ENCODE data around the gene EIF4E1B. TPM values are rescaled to one million over a fixed set of nuclear protein-coding genes. Genes with fewer than 3 reads are reported as not detected.

EIF4E1B gene
- total RNA-seq, 1 donor from 2014 or later = not detected

GRCh38 chr5:176664479-176664878 lies 34.0 kb downstream of the EIF4E1B start:
- no peak for DNase-seq

DNA sequence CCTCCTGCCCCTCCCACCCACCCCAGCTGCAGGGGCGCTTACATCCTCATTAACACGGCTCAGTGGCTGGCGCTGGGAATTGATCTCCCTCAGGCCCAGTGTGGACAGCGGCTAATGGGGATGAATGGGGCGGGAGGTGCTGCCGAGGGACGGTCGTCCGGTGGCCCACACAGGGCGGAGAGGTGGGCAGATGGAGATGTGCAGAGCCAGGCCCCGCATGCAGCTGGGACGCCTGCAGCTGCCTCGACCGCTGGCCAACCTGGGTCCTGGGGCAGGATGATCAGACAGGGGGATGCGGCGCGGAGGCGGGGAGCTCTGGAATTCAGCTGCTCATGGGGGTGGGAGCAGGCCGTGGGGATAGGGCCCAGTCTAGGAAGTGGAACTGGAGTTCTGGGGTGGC lies 34.4 kb downstream of the EIF4E1B start:
- no peak for DNase-seq

DNA sequence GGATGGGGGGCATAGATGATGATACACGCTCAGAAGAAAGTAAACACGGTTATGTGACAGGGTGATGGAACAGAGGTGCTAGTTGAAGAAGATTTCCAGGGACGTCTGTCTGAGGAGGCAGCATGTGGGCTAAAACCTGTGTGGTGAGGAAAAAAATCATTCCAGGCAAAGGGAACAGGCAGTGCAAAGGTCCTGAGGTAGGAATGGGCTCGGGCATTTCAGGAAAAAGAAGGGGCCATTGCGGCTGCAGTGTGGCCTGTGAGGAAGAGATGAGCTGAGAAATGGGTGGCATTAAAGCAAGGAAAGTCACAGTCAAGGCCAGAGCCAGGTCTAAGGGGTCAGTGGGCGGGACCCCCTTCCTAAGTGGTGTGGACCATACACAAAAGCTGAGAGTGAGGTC lies 35.0 kb downstream of the EIF4E1B start:
- no peak for DNase-seq

GRCh38 chr5:176667637-176668036 lies 37.2 kb downstream of the EIF4E1B start:
- no peak for DNase-seq

DNA sequence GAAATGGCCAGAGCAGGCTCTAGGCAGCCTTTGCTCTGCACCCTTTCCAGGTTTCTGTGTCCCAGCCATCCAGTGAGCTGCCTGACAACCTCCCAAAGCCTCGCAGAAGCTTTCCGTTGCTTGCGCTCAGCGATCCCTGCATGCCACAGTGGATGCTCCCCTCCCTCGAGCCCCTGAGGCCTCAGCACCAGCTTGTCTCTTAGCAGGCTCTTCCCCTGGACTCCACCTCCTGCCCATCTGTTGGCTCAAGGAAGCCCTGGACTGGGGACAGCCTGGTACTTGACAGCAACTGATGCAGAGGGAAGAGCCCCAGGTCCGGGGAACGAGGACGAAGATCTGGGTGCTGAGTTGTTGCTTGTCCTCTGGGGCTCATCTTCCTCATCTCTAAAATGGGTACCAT lies 40.0 kb downstream of the EIF4E1B start:
- DNase-seq = no peak

DNA sequence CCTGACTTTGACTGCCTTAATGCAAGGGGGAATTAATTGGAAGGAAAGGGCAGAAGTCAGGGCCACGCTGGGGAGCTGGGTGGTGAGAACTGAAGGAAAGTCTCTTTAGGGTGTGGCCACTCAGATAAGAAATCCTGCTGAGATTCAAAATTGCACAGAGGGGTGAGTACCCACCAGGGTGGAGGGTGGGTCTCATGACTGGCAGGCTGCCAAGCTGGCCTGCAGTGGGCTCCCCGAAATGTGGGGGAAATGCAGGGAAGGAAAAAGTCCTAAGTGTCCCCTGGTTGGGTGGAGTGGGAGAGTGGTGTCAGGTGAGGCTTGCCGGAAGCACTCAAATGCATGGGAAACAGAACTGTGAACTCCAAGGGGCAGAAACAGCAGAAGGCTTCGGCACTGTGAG lies 40.9 kb downstream of the EIF4E1B start:
- no peak for DNase-seq

- DNase-seq = no peak
Observed at GRCh38 chr5:176671890-176672747, 41.6 kb downstream of the EIF4E1B start.

DNA sequence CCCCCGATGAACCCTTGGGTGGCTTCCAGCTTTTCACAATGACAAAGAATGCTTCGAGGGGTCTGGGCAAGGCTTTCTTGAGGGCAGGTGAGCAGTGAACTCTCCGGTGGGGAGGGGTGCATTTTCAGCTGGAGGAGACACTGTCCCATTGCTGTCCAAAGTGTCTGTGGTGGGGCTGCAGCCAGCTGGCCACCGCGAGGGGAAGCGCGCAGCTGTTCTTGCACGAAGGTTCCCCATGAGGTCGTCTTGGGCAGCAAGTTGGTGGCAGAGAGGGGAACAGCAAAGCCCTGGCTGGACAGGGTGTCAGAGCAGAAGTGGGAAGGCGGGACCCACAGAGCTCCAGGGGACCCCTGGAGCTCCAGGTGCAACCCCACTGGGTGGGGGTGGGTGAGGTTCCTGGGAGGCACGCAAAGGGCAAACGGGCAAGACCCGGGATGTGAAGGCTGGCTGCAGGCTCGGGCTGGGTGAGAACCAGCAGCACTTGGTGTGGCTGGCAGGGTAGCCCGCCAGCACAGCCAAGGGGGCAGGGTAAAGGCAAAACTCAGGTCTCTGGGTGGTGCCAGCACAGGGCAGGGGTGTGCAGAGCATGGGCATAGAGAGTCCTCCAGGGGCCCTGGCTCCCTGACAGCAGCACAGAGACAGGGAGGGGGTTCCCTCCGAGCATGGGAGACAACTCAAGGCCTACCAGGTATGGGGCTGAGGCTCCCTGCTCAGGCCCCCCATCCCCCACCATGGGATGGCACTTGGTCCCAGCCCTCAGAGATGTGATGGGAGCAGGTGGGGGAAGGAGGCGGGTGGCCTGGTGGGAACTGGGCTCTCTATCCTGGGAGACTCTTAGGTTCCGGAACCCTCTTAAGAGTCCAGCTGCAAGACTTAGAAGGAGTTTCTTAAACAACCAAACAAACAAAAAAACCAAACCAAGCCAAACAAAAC lies 43.4 kb downstream of the EIF4E1B start:
- no peak for DNase-seq

GRCh38 chr5:176674799-176675198 lies 44.3 kb downstream of the EIF4E1B start:
- DNase-seq = no peak

DNA sequence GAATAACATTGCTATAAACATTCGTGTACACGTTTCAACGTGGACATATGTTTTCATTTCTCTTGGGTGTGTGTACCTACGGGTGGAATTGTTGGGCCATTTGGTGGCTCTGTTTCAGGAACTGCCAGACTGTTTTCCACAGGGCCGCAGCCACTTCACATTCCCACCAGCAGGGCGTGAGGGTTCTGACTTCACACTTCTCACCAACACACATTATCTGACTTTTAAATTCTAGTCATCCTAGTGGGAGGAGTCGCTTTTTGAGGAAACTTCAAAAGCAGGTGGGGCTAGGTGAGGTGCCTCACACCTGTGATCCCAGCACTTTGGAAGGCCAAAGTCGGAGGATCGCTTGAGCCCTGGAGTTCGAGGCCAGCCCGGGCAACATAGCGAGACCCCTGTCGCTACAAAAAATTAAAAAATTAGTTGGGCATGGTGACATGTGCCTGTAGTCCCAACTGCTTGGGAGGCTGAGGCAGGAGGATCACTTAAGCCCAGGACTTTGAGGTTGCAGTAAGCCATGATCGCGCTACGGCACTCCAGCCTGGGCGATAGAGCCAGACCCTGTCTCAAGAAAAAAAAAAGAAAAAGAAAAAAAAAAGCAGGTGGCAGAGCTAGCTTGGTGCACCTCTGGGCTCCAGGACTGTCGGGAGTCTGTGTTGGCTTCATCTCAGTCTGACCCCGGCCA lies 45.3 kb downstream of the EIF4E1B start:
- DNase-seq = no peak

- peak; percentile 27 for DNase-seq
Observed at GRCh38 chr5:176676361-176676824, 45.9 kb downstream of the EIF4E1B start.

DNA sequence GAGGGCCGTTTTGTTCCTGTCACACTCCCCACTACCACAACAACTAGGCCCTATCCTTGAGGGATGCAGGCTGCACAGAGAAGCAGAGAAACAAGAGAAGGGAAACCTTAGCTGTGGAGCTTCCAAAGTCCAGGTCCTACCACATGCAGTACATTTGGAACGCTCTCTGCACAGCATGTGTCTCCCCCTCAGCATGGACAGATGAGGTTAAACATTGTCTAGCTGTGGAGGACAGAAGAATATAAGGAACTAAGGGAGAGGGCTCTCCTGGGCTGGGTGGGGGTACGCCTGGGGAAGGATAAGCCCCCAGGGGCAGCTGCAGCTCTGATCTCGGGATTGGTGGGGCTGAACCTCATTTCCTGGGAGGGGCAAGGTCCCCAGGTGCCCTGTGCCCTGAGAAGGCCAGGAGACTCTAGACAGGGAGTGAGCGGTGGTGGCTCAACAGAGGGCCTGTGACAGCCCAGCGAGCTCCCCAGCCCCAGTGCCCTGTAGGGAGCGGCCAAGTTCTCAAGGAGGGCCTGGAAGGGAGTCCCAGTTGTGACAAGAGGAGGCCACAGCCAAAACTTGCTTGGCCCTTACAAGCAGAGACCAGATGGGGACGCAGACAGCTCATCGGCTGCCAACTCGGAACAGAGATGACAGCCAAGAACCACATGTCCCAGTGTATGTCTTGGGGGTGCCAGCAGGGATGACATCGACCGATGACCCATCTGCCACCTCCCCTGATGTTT lies 46.9 kb downstream of the EIF4E1B start:
- DNase-seq = no peak

- no peak for DNase-seq
Observed at GRCh38 chr5:176678584-176678983, 48.1 kb downstream of the EIF4E1B start.

GRCh38 chr5:176679365-176680225 lies 49.1 kb downstream of the EIF4E1B start:
- DNase-seq = no peak

GRCh38 chr5:176680226-176680563 lies 49.7 kb downstream of the EIF4E1B start:
- DNase-seq = no peak

- DNase-seq = no peak
Observed at GRCh38 chr5:176682016-176682531, 51.6 kb downstream of the EIF4E1B start.

DNA sequence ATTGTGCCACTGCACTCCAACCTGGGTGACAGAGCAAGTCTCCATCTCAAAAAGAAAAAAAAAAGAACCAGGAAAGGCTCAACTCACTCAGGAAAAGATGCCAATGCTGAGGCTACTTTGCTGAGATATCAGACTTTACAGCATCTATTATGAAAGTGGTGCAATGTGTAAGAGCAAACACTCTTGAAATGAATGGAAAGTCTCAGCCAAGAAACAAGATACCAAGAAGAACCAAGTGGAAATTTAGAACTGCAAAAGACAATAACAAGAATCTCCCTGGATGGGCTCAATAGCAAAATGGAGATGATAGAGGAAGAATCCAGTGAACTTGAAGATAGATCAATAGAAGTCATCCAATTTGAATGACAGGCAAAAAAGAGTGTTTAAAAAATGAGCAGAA lies 54.5 kb downstream of the EIF4E1B start:
- no peak for DNase-seq

- DNase-seq = no peak
Observed at GRCh38 chr5:176687247-176687646, 56.8 kb downstream of the EIF4E1B start.

DNA sequence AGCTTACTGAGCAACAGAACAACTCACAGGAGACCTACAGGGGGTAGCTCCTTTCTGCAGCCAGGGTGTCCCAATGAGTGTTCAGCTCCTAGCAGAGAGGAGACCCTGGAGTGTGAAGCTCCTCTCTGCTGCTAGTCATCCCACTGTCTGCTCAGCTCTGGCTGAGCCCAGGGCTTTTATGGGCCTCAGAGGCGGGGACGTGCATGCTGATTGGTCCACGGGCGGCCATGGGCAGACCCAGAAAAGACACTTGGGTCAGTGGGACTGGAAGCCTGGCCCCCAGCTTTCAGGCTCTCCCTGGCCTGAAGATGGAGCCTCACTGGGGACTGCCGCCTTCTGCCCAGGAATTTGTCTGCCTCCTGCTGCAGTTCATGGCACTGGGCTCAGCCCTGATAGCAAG lies 57.4 kb downstream of the EIF4E1B start:
- no peak for DNase-seq

DNA sequence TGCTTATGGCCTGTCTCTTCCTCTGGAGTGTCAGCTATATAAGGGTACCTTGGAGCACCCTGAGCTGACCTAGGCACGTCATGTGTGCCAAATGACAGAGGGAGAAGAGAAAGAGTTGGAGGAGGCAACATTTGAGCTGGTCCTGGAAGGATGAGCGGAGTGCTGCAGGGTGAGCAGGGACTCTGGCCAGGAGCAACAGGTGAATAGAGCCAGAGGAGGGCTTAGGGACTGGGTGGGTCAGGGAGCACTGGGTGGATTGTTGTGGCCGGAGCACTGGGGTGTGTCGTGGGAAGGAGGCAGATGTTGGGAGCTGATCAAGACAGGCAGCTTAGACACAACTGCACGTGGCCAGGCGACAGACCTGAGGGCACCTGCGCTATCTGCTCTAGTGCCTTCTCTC lies 60.4 kb downstream of the EIF4E1B start:
- DNase-seq = no peak

GRCh38 chr5:176691524-176691923 lies 61.0 kb downstream of the EIF4E1B start:
- no peak for DNase-seq

Measured in skin of body (tissue), 2 donors.